H1 (cell line): ENCODE results near the gene AGBL4. TPM values are rescaled to one million over a fixed set of nuclear protein-coding genes. Genes with fewer than 3 reads are reported as not detected.

Experiments
- CTCF ChIA-PET: fragments of 300-600 bp; sonication (Branson Sonifier 250); formaldehyde crosslinking; loops from one replicate; lab custom pipeline; 2021; ENCODE audit not compliant: partially characterized antibody; lab: Charles Lee
- POLR2A ChIA-PET: fragments of 300-600 bp; sonication (Branson Sonifier 250); formaldehyde crosslinking; loops from one replicate; lab custom pipeline; 2021; ENCODE audit warnings: inconsistent platforms; ENCODE audit not compliant: partially characterized antibody; lab: Charles Lee
- DNase-seq, 2 experiments: peaks; one replicate each; pipeline versions ENCODE4 v3.0.0 to v3.0.0-alpha.2; 2010 to 2022; ENCODE audit warnings: low spot score in 2 of 2, low read depth in 1 of 2, mixed read lengths in 1 of 2
- FAIRE-seq: peaks from 2 replicates; lab custom pipeline; 2011; peaks lifted over from hg19 to GRCh38; lab: Jason Lieb, UNC
- H2AFZ ChIP-seq: 2 replicates; pipeline ENCODE4 v1.8.1; 2012; ENCODE audit warnings: low read length, inconsistent platforms
- H2AK5ac ChIP-seq: 2 replicates; pipeline ENCODE4 v1.6.1; 2013; ENCODE audit warnings: low read depth, low read length
- H2BK120ac ChIP-seq: replicated peaks from 2 replicates; pipeline ENCODE3; 2013; ENCODE audit warnings: low read depth, low read length, inconsistent platforms
- H2BK12ac ChIP-seq: 2 replicates; pipeline ENCODE4 v1.6.1; 2013; ENCODE audit warnings: low read depth, low read length
- H2BK15ac ChIP-seq: 2 replicates; pipeline ENCODE4 v1.6.1; 2013; ENCODE audit warnings: low read length
- H2BK20ac ChIP-seq: 2 replicates; pipeline ENCODE4 v1.6.1; 2013; ENCODE audit warnings: low read length
- H2BK5ac ChIP-seq: 2 replicates; pipeline ENCODE4 v1.6.1; 2013; ENCODE audit warnings: low read depth, low read length
- H3K14ac ChIP-seq: 2 replicates; pipeline ENCODE4 v1.6.1; 2013; ENCODE audit warnings: inconsistent platforms; ENCODE audit not compliant: insufficient read length
- H3K18ac ChIP-seq: 2 replicates; pipeline ENCODE4 v1.6.1; 2013; ENCODE audit warnings: low read length; ENCODE audit errors: extremely low read depth
- H3K23ac ChIP-seq: 2 replicates; pipeline ENCODE4 v1.6.1; 2013; ENCODE audit warnings: inconsistent platforms; ENCODE audit not compliant: insufficient read length
- H3K23me2 ChIP-seq: 2 replicates; pipeline ENCODE4 v1.6.1; 2013; ENCODE audit warnings: low read depth, low read length
- H3K27ac ChIP-seq: 2 replicates; pipeline ENCODE4 v1.6.1; 2011; ENCODE audit warnings: low read depth, low read length, inconsistent platforms
- H3K27me3 ChIP-seq, 4 experiments: replicated peaks in 1 of 4; 1 replicate in 1 of 4; 2 replicates in 3 of 4; pipeline versions ENCODE4 v1.6.1 to v1.8.1; 2011 to 2013; ENCODE audit warnings: low read length in 3 of 4, mild to moderate bottlenecking in 3 of 4, inconsistent platforms in 2 of 4, mixed read lengths in 2 of 4, moderate library complexity in 1 of 4; ENCODE audit not compliant: control insufficient read depth in 3 of 4, insufficient read depth in 3 of 4; ENCODE audit errors: extremely low read depth in 1 of 4
- H3K36me3 ChIP-seq, 4 experiments: 2 replicates each; pipeline versions ENCODE4 v1.6.1 to v1.8.1; 2011 to 2013; ENCODE audit warnings: mild to moderate bottlenecking in 4 of 4, low read length in 3 of 4, moderate library complexity in 2 of 4, control low read depth in 1 of 4, inconsistent platforms in 1 of 4; ENCODE audit not compliant: insufficient read depth in 4 of 4, control insufficient read depth in 2 of 4
- H3K4ac ChIP-seq: replicated peaks from 2 replicates; pipeline ENCODE3; 2013; ENCODE audit warnings: low read length, low read depth, mixed read lengths, inconsistent platforms; ENCODE audit not compliant: insufficient read length
- H3K4me1 ChIP-seq, 4 experiments: replicated peaks in 1 of 4; 1 replicate in 1 of 4; 2 replicates in 3 of 4; pipeline versions ENCODE4 v1.6.1 to v1.8.1; 2011 to 2013; ENCODE audit warnings: low read length in 3 of 4, inconsistent platforms in 2 of 4, mixed read lengths in 1 of 4; ENCODE audit not compliant: insufficient read depth in 4 of 4, control insufficient read depth in 3 of 4
- H3K4me2 ChIP-seq, 2 experiments: 2 replicates each; pipeline versions ENCODE4 v1.6.1 to v1.8.1; 2011 to 2013; ENCODE audit warnings: low read depth in 2 of 2, low read length in 2 of 2, control low read depth in 1 of 2, inconsistent platforms in 1 of 2, mild to moderate bottlenecking in 1 of 2; ENCODE audit not compliant: insufficient read depth in 1 of 2
- H3K4me3 ChIP-seq, 4 experiments: fragments of 200-600, 300-600 bp in 1 of 4; sonication (generic), shearing (Covaris generic), sonication (Bioruptor Twin) in 1 of 4; 2 replicates each; pipeline versions ENCODE4 v1.5.1 to v1.8.1; 2011 to 2016; ENCODE audit warnings: low read length in 4 of 4, low read depth in 3 of 4, control low read depth in 2 of 4, inconsistent platforms in 2 of 4, mild to moderate bottlenecking in 2 of 4, mixed read lengths in 1 of 4, moderate library complexity in 1 of 4; ENCODE audit not compliant: insufficient read depth in 2 of 4; ENCODE audit errors: extremely low read depth in 1 of 4
- H3K56ac ChIP-seq: replicated peaks from 2 replicates; pipeline ENCODE3; 2013; ENCODE audit warnings: low read depth, mild to moderate bottlenecking, mixed read lengths, low read length, inconsistent platforms; ENCODE audit not compliant: insufficient read length
- H3K79me1 ChIP-seq: 2 replicates; pipeline ENCODE4 v1.6.1; 2013; ENCODE audit warnings: low read depth, low read length, control low read depth
- H3K79me2 ChIP-seq, 2 experiments: 2 replicates each; pipeline versions ENCODE4 v1.6.1 to v1.8.1; 2012 to 2013; ENCODE audit warnings: low read length in 2 of 2, mild to moderate bottlenecking in 2 of 2, inconsistent platforms in 1 of 2; ENCODE audit not compliant: insufficient read depth in 2 of 2, control insufficient read depth in 1 of 2
- H3K9ac ChIP-seq, 4 experiments: replicated peaks in 1 of 4; 1 replicate in 1 of 4; 2 replicates in 3 of 4; pipeline versions ENCODE4 v1.6.1 to v1.8.1; 2011 to 2013; ENCODE audit warnings: low read depth in 3 of 4, low read length in 3 of 4, control low read depth in 2 of 4, mild to moderate bottlenecking in 2 of 4, moderate library complexity in 2 of 4, inconsistent platforms in 1 of 4; ENCODE audit errors: extremely low read depth in 1 of 4
- H3K9me3 ChIP-seq, 2 experiments: 2 replicates each; pipeline versions ENCODE4 v1.6.1 to v1.8.1; 2012 to 2013; ENCODE audit warnings: mild to moderate bottlenecking in 2 of 2, moderate library complexity in 2 of 2, control low read depth in 1 of 2, inconsistent platforms in 1 of 2, low read depth in 1 of 2, low read length in 1 of 2, mixed read lengths in 1 of 2; ENCODE audit not compliant: insufficient read depth in 2 of 2
- H4K20me1 ChIP-seq, 2 experiments: replicated peaks in 1 of 2; 2 replicates each; pipeline versions ENCODE3 to v1.8.1; 2011 to 2013; ENCODE audit warnings: inconsistent platforms in 2 of 2, low read length in 2 of 2, mild to moderate bottlenecking in 1 of 2; ENCODE audit not compliant: insufficient read depth in 2 of 2, control insufficient read depth in 1 of 2
- H4K5ac ChIP-seq: 2 replicates; pipeline ENCODE4 v1.6.1; 2013; ENCODE audit warnings: low read length, low read depth, mixed read lengths, inconsistent platforms; ENCODE audit not compliant: insufficient read length
- H4K8ac ChIP-seq: 2 replicates; pipeline ENCODE4 v1.8.0; 2013; ENCODE audit warnings: mild to moderate bottlenecking, moderate library complexity, low read length, inconsistent platforms; ENCODE audit not compliant: insufficient read depth; ENCODE audit errors: extremely low read depth
- H4K91ac ChIP-seq: replicated peaks from 2 replicates; pipeline ENCODE3; 2013; ENCODE audit warnings: low read length, mixed read lengths, inconsistent platforms; ENCODE audit not compliant: insufficient read length
- BCL11A ChIP-seq, 2 experiments: IDR thresholded peaks; one replicate each; pipeline ENCODE4 v1.6.1; 2011; ENCODE audit warnings: low read depth in 2 of 2, low read length in 2 of 2, mild to moderate bottlenecking in 2 of 2
- SP1 ChIP-seq: IDR thresholded peaks from 2 replicates; pipeline ENCODE4 v1.6.1; 2011; ENCODE audit warnings: low read depth, low read length
- WGBS, 2 experiments: shearing (Covaris generic) in 1 of 2; methylation state at CpG; one replicate each; pipeline versions ENCODE4 v1.1.6 to v1.1.7; 2013 to 2015; ENCODE audit warnings: low lambda C conversion rate in 2 of 2, mixed read lengths in 2 of 2, inconsistent platforms in 1 of 2, low coverage in 1 of 2, missing lambda C conversion rate in 1 of 2; ENCODE audit not compliant: insufficient replicate concordance in 2 of 2, insufficient coverage in 1 of 2, insufficient read length in 1 of 2; ENCODE audit errors: extremely low coverage in 1 of 2, missing lambda C conversion rate in 1 of 2; 5-methylcytosine and 5-hydroxymethylcytosine counted together
- polyA plus RNA-seq, 7 experiments: library from polyadenylated mRNA; depleted of rRNA in 3 of 7; stranded (reverse) in 5 of 7; unstranded in 2 of 7; fragments of >200 nt in 5 of 7; fragments of 200-250 nt in 2 of 7; gene quantifications; 1 replicate in 5 of 7; 2 replicates in 1 of 7; 4 replicates in 1 of 7; pipeline versions ENCODE4 v1.2.1 to v1.2.3, GENCODE V29; 2011 to 2013; ENCODE audit warnings: missing spikeins in 2 of 7, mixed read lengths in 2 of 7
- total RNA-seq: library from RNA; stranded (reverse); fragmentation: NEBNext Ultra II Directional; extraction: Animal tissue kit (Norgen Biotek cat#: 25700); gene quantifications from 2 replicates; pipeline ENCODE4 v1.2.1, GENCODE V29; 2021

AGBL4 gene
- total and polyA plus RNA-seq, 2 of the 8 experiments (the other 6 are each of a cell fraction or from before 2014, with no cell fraction given) = 0.41 to 0.45 TPM

- Histone ChIP-seq H3K27ac (no peak overlapping the region), H3K14ac (no peak overlapping the region), H2BK120ac (no peak overlapping the region), H3K79me1 (no peaks in the 10 kb centered on the region), H3K4me3 (no peak overlapping the region), H4K8ac (no peak overlapping the region), H3K4me2 (no peak overlapping the region; a peak in 1 of 4 replicates), H4K20me1 (no peaks in the 10 kb centered on the region), H3K23me2 (no peaks in the 10 kb centered on the region), H3K27me3 (0 out of 7 replicates have a peak, but pooled peaks cover 0 to 2% (median 0%) of the 10 kb centered on the region in 4 experiments), H3K4me1 (peaks cover 0 to 16% (median 3%) of the 10 kb centered on the region in 4 experiments; a peak in 4 of 7 replicates), H3K18ac (no peak overlapping the region), H2BK15ac (no peak overlapping the region), H2BK5ac (no peak overlapping the region), H3K9ac (no peak overlapping the region), H2AK5ac (no peak overlapping the region), H3K23ac (no peak overlapping the region), H3K79me2 (no peaks in the 10 kb centered on the region), H4K91ac (no peak overlapping the region), H3K56ac (no peak overlapping the region), H2BK12ac (no peak overlapping the region), H4K5ac (no peak overlapping the region), H2AFZ (no peak overlapping the region)
- 40% methylated on average over 4 of the region's 4 CpGs; no CpG with 5 or more reads in 1 of the 2 experiments for WGBS, 2 experiments
- FAIRE-seq = no peak
- CTCF ChIA-PET = no interaction called here
- no peak for DNase-seq
- TF ChIP-seq BCL11A (IDR thresholded peaks at IDR 0.05; ENCODE audit: low read depth in 2 of 2, low read length in 2 of 2) = no peak
- 0 out of 2 replicates have a peak, but pooled peaks have one; percentile 10 for TF ChIP-seq SP1
- TF ChIP-seq, all 59 proteins: peak for 1
- H2BK20ac ChIP-seq = 0 out of 2 replicates have a peak overlapping the region, but pooled peaks have one; percentile 34
- no peak overlapping the region for H3K4ac ChIP-seq
- H3K9me3 ChIP-seq = no peaks in the 10 kb centered on the region
- POLR2A ChIA-PET = no interaction called here
- no peaks in the 10 kb centered on the region for H3K36me3 ChIP-seq
These were observed 1149.8 kb downstream of the AGBL4 start for GRCh38 chr1:48873944-48874343.
